ENCODE measurements around the gene POTEJ.
"Not testable (repeated sequence)": the region's sequence is repeated elsewhere in the genome, so short reads cannot be mapped to it uniquely, and the experiment has no call there.

Gene POTEJ

GRCh38 chr2:130588688-130589458, 22.4 kb upstream of the POTEJ start:
- H3K4me1 ChIP-seq (ENCODE audit: low read depth, poor library complexity, severe bottlenecking); H3K79me2 ChIP-seq (ENCODE audit: insufficient read depth, low read depth); H3K36me3 ChIP-seq (ENCODE audit: insufficient read depth); H3K27ac ChIP-seq; H3K27me3 ChIP-seq (ENCODE audit: insufficient read depth, low read depth); H2AFZ ChIP-seq (ENCODE audit: low read depth); H3K4me2 ChIP-seq; H3K4me3 ChIP-seq (IDR thresholded peaks at IDR 0.05; ENCODE audit: insufficient read depth, low read depth, low read length); H4K20me1 ChIP-seq (ENCODE audit: insufficient read depth); H3K9ac ChIP-seq: not testable (repeated sequence)

- H4K20me1 ChIP-seq (ENCODE audit: insufficient read depth); H2AFZ ChIP-seq (ENCODE audit: low read depth); H3K4me3 ChIP-seq (IDR thresholded peaks at IDR 0.05; ENCODE audit: insufficient read depth, low read depth, low read length); H3K4me1 ChIP-seq (ENCODE audit: low read depth, poor library complexity, severe bottlenecking); H3K27me3 ChIP-seq (ENCODE audit: insufficient read depth, low read depth); H3K79me2 ChIP-seq (ENCODE audit: insufficient read depth, low read depth); H3K27ac ChIP-seq; H3K4me2 ChIP-seq; H3K36me3 ChIP-seq (ENCODE audit: insufficient read depth); H3K9ac ChIP-seq: not testable (repeated sequence)
These were observed 20.9 kb upstream of the POTEJ start for GRCh38 chr2:130590170-130590841.

GRCh38 chr2:130590842-130591359, 20.3 kb upstream of the POTEJ start:
- H3K4me3 ChIP-seq (IDR thresholded peaks at IDR 0.05; ENCODE audit: insufficient read depth, low read depth, low read length); H2AFZ ChIP-seq (ENCODE audit: low read depth); H4K20me1 ChIP-seq (ENCODE audit: insufficient read depth); H3K4me2 ChIP-seq; H3K4me1 ChIP-seq (ENCODE audit: low read depth, poor library complexity, severe bottlenecking); H3K9ac ChIP-seq; H3K79me2 ChIP-seq (ENCODE audit: insufficient read depth, low read depth); H3K27ac ChIP-seq; H3K27me3 ChIP-seq (ENCODE audit: insufficient read depth, low read depth); H3K36me3 ChIP-seq (ENCODE audit: insufficient read depth): not testable (repeated sequence)

GRCh38 chr2:130592791-130593414, 18.3 kb upstream of the POTEJ start:
- H3K4me3 ChIP-seq (IDR thresholded peaks at IDR 0.05; ENCODE audit: insufficient read depth, low read depth, low read length), result not testable (repeated sequence)

GRCh38 chr2:130594011-130594410, 17.2 kb upstream of the POTEJ start:
- H4K20me1 ChIP-seq (ENCODE audit: insufficient read depth); H3K4me1 ChIP-seq (ENCODE audit: low read depth, poor library complexity, severe bottlenecking); H3K4me3 ChIP-seq (IDR thresholded peaks at IDR 0.05; ENCODE audit: insufficient read depth, low read depth, low read length); H2AFZ ChIP-seq (ENCODE audit: low read depth); H3K79me2 ChIP-seq (ENCODE audit: insufficient read depth, low read depth); H3K27ac ChIP-seq; H3K36me3 ChIP-seq (ENCODE audit: insufficient read depth); H3K9ac ChIP-seq; H3K27me3 ChIP-seq (ENCODE audit: insufficient read depth, low read depth); H3K4me2 ChIP-seq: not testable (repeated sequence)

More at GRCh38 chr2:130592791-130593414, 18.3 kb upstream of the POTEJ start:
- H3K4me1 ChIP-seq (ENCODE audit: low read depth, poor library complexity, severe bottlenecking); H3K36me3 ChIP-seq (ENCODE audit: insufficient read depth); H3K9ac ChIP-seq; H3K4me2 ChIP-seq; H3K27me3 ChIP-seq (ENCODE audit: insufficient read depth, low read depth); H2AFZ ChIP-seq (ENCODE audit: low read depth); H4K20me1 ChIP-seq (ENCODE audit: insufficient read depth); H3K27ac ChIP-seq; H3K79me2 ChIP-seq (ENCODE audit: insufficient read depth, low read depth): not testable (repeated sequence)

GRCh38 chr2:130596757-130597156, 14.5 kb upstream of the POTEJ start:
- H3K27me3 ChIP-seq (ENCODE audit: insufficient read depth, low read depth); H3K36me3 ChIP-seq (ENCODE audit: insufficient read depth); H3K4me1 ChIP-seq (ENCODE audit: low read depth, poor library complexity, severe bottlenecking): not testable (repeated sequence)

DNA sequence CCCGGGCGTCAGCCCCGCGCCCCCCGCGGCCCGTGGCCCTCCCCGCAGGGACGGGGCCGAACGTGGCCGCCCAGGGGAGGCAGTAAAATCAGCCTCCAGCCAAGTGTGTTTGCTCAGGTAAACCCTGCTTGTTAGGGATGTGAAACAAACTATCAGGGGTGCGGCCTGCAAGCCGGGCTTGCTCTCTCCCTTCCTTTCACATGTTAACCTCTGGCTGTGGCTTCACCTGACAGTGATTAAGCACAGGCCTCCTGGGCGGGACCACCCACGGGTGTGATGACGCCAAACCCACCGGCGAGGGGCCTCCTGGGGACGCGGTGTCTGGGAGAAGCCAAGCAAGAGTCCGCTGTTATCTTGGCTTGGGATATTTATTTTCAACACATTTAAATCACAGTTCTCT, 13.2 kb upstream of the POTEJ start:
- not testable (repeated sequence) for H3K27me3 ChIP-seq (ENCODE audit: insufficient read depth, low read depth); H3K9ac ChIP-seq; H4K20me1 ChIP-seq (ENCODE audit: insufficient read depth); H3K27ac ChIP-seq; H2AFZ ChIP-seq (ENCODE audit: low read depth); H3K36me3 ChIP-seq (ENCODE audit: insufficient read depth); H3K4me1 ChIP-seq (ENCODE audit: low read depth, poor library complexity, severe bottlenecking); H3K4me3 ChIP-seq (IDR thresholded peaks at IDR 0.05; ENCODE audit: insufficient read depth, low read depth, low read length); H3K79me2 ChIP-seq (ENCODE audit: insufficient read depth, low read depth); H3K4me2 ChIP-seq

More at GRCh38 chr2:130596757-130597156, 14.5 kb upstream of the POTEJ start:
- not testable (repeated sequence) for H3K79me2 ChIP-seq (ENCODE audit: insufficient read depth, low read depth); H3K27ac ChIP-seq; H3K4me3 ChIP-seq (IDR thresholded peaks at IDR 0.05; ENCODE audit: insufficient read depth, low read depth, low read length); H3K4me2 ChIP-seq; H3K9ac ChIP-seq; H4K20me1 ChIP-seq (ENCODE audit: insufficient read depth); H2AFZ ChIP-seq (ENCODE audit: low read depth)

- not testable (repeated sequence) for H3K79me2 ChIP-seq (ENCODE audit: insufficient read depth, low read depth); H3K27me3 ChIP-seq (ENCODE audit: insufficient read depth, low read depth); H3K9ac ChIP-seq; H4K20me1 ChIP-seq (ENCODE audit: insufficient read depth); H3K27ac ChIP-seq; H2AFZ ChIP-seq (ENCODE audit: low read depth); H3K36me3 ChIP-seq (ENCODE audit: insufficient read depth); H3K4me2 ChIP-seq; H3K4me1 ChIP-seq (ENCODE audit: low read depth, poor library complexity, severe bottlenecking); H3K4me3 ChIP-seq (IDR thresholded peaks at IDR 0.05; ENCODE audit: insufficient read depth, low read depth, low read length)
These were observed 12.8 kb upstream of the POTEJ start for GRCh38 chr2:130598463-130598862.

GRCh38 chr2:130599393-130599792, 11.8 kb upstream of the POTEJ start, which contains the start of gene CFC1:
TSS of gene CFC1 (minus strand) at chr2:130599575. CDS start at chr2:130599287, 288 bp downstream.
- not testable (repeated sequence) for H3K27ac ChIP-seq; H3K9ac ChIP-seq; H3K27me3 ChIP-seq (ENCODE audit: insufficient read depth, low read depth); H3K4me1 ChIP-seq (ENCODE audit: low read depth, poor library complexity, severe bottlenecking); H3K4me2 ChIP-seq; H4K20me1 ChIP-seq (ENCODE audit: insufficient read depth); H3K4me3 ChIP-seq (IDR thresholded peaks at IDR 0.05; ENCODE audit: insufficient read depth, low read depth, low read length); H3K79me2 ChIP-seq (ENCODE audit: insufficient read depth, low read depth); H2AFZ ChIP-seq (ENCODE audit: low read depth); H3K36me3 ChIP-seq (ENCODE audit: insufficient read depth)

- H3K4me2 ChIP-seq; H3K27me3 ChIP-seq (ENCODE audit: insufficient read depth, low read depth); H3K79me2 ChIP-seq (ENCODE audit: insufficient read depth, low read depth); H3K4me3 ChIP-seq (IDR thresholded peaks at IDR 0.05; ENCODE audit: insufficient read depth, low read depth, low read length); H3K4me1 ChIP-seq (ENCODE audit: low read depth, poor library complexity, severe bottlenecking); H3K36me3 ChIP-seq (ENCODE audit: insufficient read depth); H4K20me1 ChIP-seq (ENCODE audit: insufficient read depth); H3K9ac ChIP-seq; H2AFZ ChIP-seq (ENCODE audit: low read depth); H3K27ac ChIP-seq: not testable (repeated sequence)
These were observed 11.3 kb upstream of the POTEJ start for GRCh38 chr2:130599926-130600325.
